HepG2 (cell line): Measurements from ENCODE around the gene PCARE. TPM values are rescaled to one million over a fixed set of nuclear protein-coding genes. Genes with fewer than 3 reads are reported as not detected.

ENCODE experiments used
- ATAC-seq: fragments of 200-7000 bp; cut with Tn5 transposase; 3 replicates; pipeline ENCODE4 v1.9.1; 2020; ENCODE audit warnings: mild to moderate bottlenecking, moderate library complexity
- BruUV-seq: library from RNA; stranded (reverse); fragments of 400-500 nt; replicated peaks from 2 replicates; lab custom pipeline; 2021; lab: Mats Ljungman, UMichigan
- CTCF ChIA-PET: fragments of 300-600 bp; formaldehyde crosslinking; extraction: SDS; loops from one replicate; lab custom pipeline; 2021; ENCODE audit warnings: low total read pairs, inconsistent platforms, low intra/inter-chr PET ratio; lab: Yijun Ruan, JAX
- POLR2A ChIA-PET: fragments of 350-600 bp; sonication (Branson Sonifier 250); formaldehyde crosslinking; loops from one replicate; lab custom pipeline; 2020; ENCODE audit warnings: antibody characterized with exemption, inconsistent platforms; lab: Yijun Ruan, JAX
- DNase-seq: peaks from one replicate; pipeline ENCODE4 v3.0.0-alpha.2; 2015; ENCODE audit warnings: low spot score
- FAIRE-seq: peaks from 3 replicates; lab custom pipeline; 2011; peaks lifted over from hg19 to GRCh38; lab: Jason Lieb, UNC
- H2AFZ ChIP-seq: one replicate; pipeline ENCODE4 v1.6.1; 2011; ENCODE audit warnings: low read length, inconsistent platforms
- H3K27ac ChIP-seq: fragments of 300-600 bp; 3 replicates; pipeline ENCODE4 v1.8.0; 2011; ENCODE audit warnings: mixed run types, mild to moderate bottlenecking, mixed read lengths, low read length, inconsistent platforms; ENCODE audit not compliant: insufficient read depth; ENCODE audit errors: extremely low read length
- H3K27me3 ChIP-seq, 2 experiments: fragments of 200-600 bp in 1 of 2; 2 replicates in 1 of 2; 3 replicates in 1 of 2; pipeline versions ENCODE4 v1.6.0 to v1.8.0; 2011; ENCODE audit warnings: low read length in 2 of 2, mild to moderate bottlenecking in 2 of 2, moderate library complexity in 2 of 2, inconsistent platforms in 1 of 2; ENCODE audit not compliant: insufficient read depth in 2 of 2, control insufficient read depth in 1 of 2
- H3K36me3 ChIP-seq, 2 experiments: fragments of 200-600 bp in 1 of 2; replicated peaks in 1 of 2; 2 replicates in 1 of 2; 3 replicates in 1 of 2; pipeline versions ENCODE4 v1.5.1 to v1.8.0; 2011; ENCODE audit warnings: low read length in 2 of 2, inconsistent platforms in 1 of 2; ENCODE audit not compliant: insufficient read depth in 2 of 2, control insufficient read depth in 1 of 2
- H3K4me1 ChIP-seq: 2 replicates; pipeline ENCODE4 v1.5.1; 2012; ENCODE audit warnings: low read length, inconsistent platforms; ENCODE audit not compliant: insufficient read depth
- H3K4me2 ChIP-seq: 2 replicates; pipeline ENCODE4 v1.6.0; 2011; ENCODE audit warnings: low read depth, low read length, inconsistent platforms
- H3K4me3 ChIP-seq, 3 experiments: fragments of 200-600 bp in 1 of 3; sonication (generic), shearing (Covaris generic) in 1 of 3; replicated peaks in 1 of 3; 2 replicates each; pipeline ENCODE4 v1.5.1; 2011 to 2016; ENCODE audit warnings: low read length in 3 of 3, inconsistent platforms in 2 of 3, low read depth in 2 of 3, mild to moderate bottlenecking in 2 of 3, control low read depth in 1 of 3, mixed read lengths in 1 of 3; ENCODE audit not compliant: insufficient read depth in 1 of 3
- H3K79me2 ChIP-seq: one replicate; pipeline ENCODE4 v1.6.1; 2011; ENCODE audit warnings: low read length, inconsistent platforms; ENCODE audit not compliant: insufficient read depth
- H3K9ac ChIP-seq: 2 replicates; pipeline ENCODE4 v1.6.0; 2011; ENCODE audit warnings: mild to moderate bottlenecking, low read depth, low read length, inconsistent platforms; ENCODE audit not compliant: insufficient read depth
- H3K9me3 ChIP-seq: 2 replicates; pipeline ENCODE4 v1.5.1; 2012; ENCODE audit warnings: mild to moderate bottlenecking, low read length
- H4K20me1 ChIP-seq: 2 replicates; pipeline ENCODE4 v1.6.0; 2011; ENCODE audit warnings: inconsistent platforms, mild to moderate bottlenecking, low read length, moderate library complexity; ENCODE audit not compliant: insufficient read depth
- CCDC6 ChIP-seq: sonication (generic); formaldehyde crosslinking; IDR thresholded peaks from 2 replicates; pipeline ENCODE4 v1.8.1; 2022; ENCODE audit warnings: mild to moderate bottlenecking, missing genetic modification reagents, moderate library complexity
- DMTF1 ChIP-seq: sonication (generic); formaldehyde crosslinking; IDR thresholded peaks from 2 replicates; pipeline ENCODE4 v1.4.0; 2020; ENCODE audit warnings: mild to moderate bottlenecking, missing genetic modification reagents
- FOSL1 ChIP-seq: sonication (generic); formaldehyde crosslinking; IDR thresholded peaks from 2 replicates; pipeline ENCODE4 v1.9.0; 2021; ENCODE audit warnings: missing genetic modification reagents, borderline replicate concordance
- HES4 ChIP-seq: sonication (generic); formaldehyde crosslinking; IDR thresholded peaks from 2 replicates; pipeline ENCODE4 v1.9.0; 2021; ENCODE audit warnings: mild to moderate bottlenecking, missing genetic modification reagents, borderline replicate concordance
- HOXA3 ChIP-seq: sonication (generic); formaldehyde crosslinking; IDR thresholded peaks from 2 replicates; pipeline ENCODE4 v1.5.0; 2020; ENCODE audit warnings: missing genetic modification reagents
- NFIB ChIP-seq: sonication (generic); formaldehyde crosslinking; IDR thresholded peaks from 2 replicates; pipeline ENCODE4 v1.9.0; 2021; ENCODE audit warnings: missing genetic modification reagents, mild to moderate bottlenecking, borderline replicate concordance
- NRL ChIP-seq: sonication (generic); formaldehyde crosslinking; IDR thresholded peaks from 2 replicates; pipeline ENCODE4 v1.5.0; 2020; ENCODE audit warnings: missing genetic modification reagents, mild to moderate bottlenecking, moderate library complexity, borderline replicate concordance
- SRSF1 ChIP-seq: fragments of 200-400 bp; formaldehyde crosslinking; optimal IDR thresholded peaks from 2 replicates; pipeline ENCODE3; 2017; ENCODE audit warnings: mild to moderate bottlenecking, low read depth, low read length, moderate library complexity
- TFDP1 ChIP-seq: IDR thresholded peaks from 2 replicates; pipeline ENCODE4 v1.6.1; 2016; ENCODE audit warnings: missing compliant biosample characterization, missing genetic modification reagents, borderline replicate concordance
- TRAFD1 ChIP-seq: sonication (generic); formaldehyde crosslinking; IDR thresholded peaks from 2 replicates; pipeline ENCODE4 v1.5.1; 2020; ENCODE audit warnings: missing genetic modification reagents, mild to moderate bottlenecking, borderline replicate concordance
- ZBTB10 ChIP-seq: sonication (generic); formaldehyde crosslinking; IDR thresholded peaks from 2 replicates; pipeline ENCODE4 v1.4.0; 2020; ENCODE audit warnings: missing genetic modification reagents, borderline replicate concordance
- ZNF12 ChIP-seq: sonication (generic); formaldehyde crosslinking; IDR thresholded peaks from 2 replicates; pipeline ENCODE4 v1.5.0; 2020; ENCODE audit warnings: missing genetic modification reagents
- ZNF766 ChIP-seq: sonication (generic); formaldehyde crosslinking; IDR thresholded peaks from 2 replicates; pipeline ENCODE4 v1.5.0; 2020; ENCODE audit warnings: missing genetic modification reagents, borderline replicate concordance
- ZNF773 ChIP-seq: sonication (generic); formaldehyde crosslinking; IDR thresholded peaks from 2 replicates; pipeline ENCODE4 v1.4.0; 2020; ENCODE audit warnings: missing genetic modification reagents, borderline replicate concordance
- ZNF776 ChIP-seq: sonication (generic); formaldehyde crosslinking; IDR thresholded peaks from 2 replicates; pipeline ENCODE4 v1.4.0; 2020; ENCODE audit warnings: mild to moderate bottlenecking, missing genetic modification reagents
- ZNF792 ChIP-seq: IDR thresholded peaks from 2 replicates; pipeline ENCODE4 v1.6.1; 2016
- WGBS: methylation state at CpG from one replicate; pipeline ENCODE4 v1.1.6; 2017; ENCODE audit warnings: low lambda C conversion rate; 5-methylcytosine and 5-hydroxymethylcytosine counted together
- in situ Hi-C: cut with HindIII; loops from 2 replicates; pipeline ENCODE4 v1.10.0; 2017; ENCODE audit warnings: low pct_unique_long_range_greater_than_20kb; ENCODE audit not compliant: extremely low pct_ligation_motif_present
- intact Hi-C: fragments of 100-400 bp; cut with micrococcal nuclease; formaldehyde crosslinking; loops from one replicate; pipeline ENCODE4 v1.10.0; 2022; ENCODE audit not compliant: unreplicated experiment
- polyA plus RNA-seq, 8 experiments: library from polyadenylated mRNA; depleted of rRNA in 3 of 8; stranded (reverse) in 7 of 8; unstranded in 1 of 8; fragments of >200 nt; fragmentation: Illumina TruSeq in 4 of 8; extraction: Trizol in 4 of 8; gene quantifications; 2 replicates each; pipeline versions ENCODE4 v1.2.1 to v1.2.3, GENCODE V29; 2011 to 2016; ENCODE audit warnings: low read depth in 4 of 8, missing spikeins in 1 of 8, mixed read lengths in 1 of 8; ENCODE audit not compliant: insufficient read depth in 1 of 8
- total RNA-seq, 5 experiments: library from RNA; depleted of rRNA; stranded (reverse); fragments of >200 nt; fragmentation: Illumina TruSeq; extraction: Trizol; gene quantifications; 2 replicates each; pipeline ENCODE4 v1.2.3, GENCODE V29; 2016; ENCODE audit warnings: low read depth in 1 of 5

The PCARE gene
- total and polyA plus RNA-seq, 2 of the 13 experiments (the other 11 are each of a cell fraction or from before 2014, with no cell fraction given), result not detected

GRCh38 chr2:29060441-29060840, 13.9 kb downstream of the PCARE start:
- no peak for DNase-seq
- Histone ChIP-seq H3K4me3 (no peak overlapping the region), H3K4me1 (no peaks in the 10 kb centered on the region), H3K9ac (no peak overlapping the region), H3K79me2 (no peaks in the 10 kb centered on the region), H2AFZ (no peak overlapping the region), H3K27me3 (peaks cover 2 to 63% of the 10 kb centered on the region in 2 experiments; a peak in 3 of 5 replicates), H3K36me3 (no peaks in the 10 kb centered on the region), H3K27ac (no peak overlapping the region), H4K20me1 (no peaks in the 10 kb centered on the region), H3K4me2 (no peak overlapping the region), H3K9me3 (no peaks in the 10 kb centered on the region)
- CTCF ChIA-PET, result no interaction called here
- no peak for TF ChIP-seq NRL (CRISPR knock-in tag)
- TF ChIP-seq ZNF766 (CRISPR knock-in tag), result no peak
- TF ChIP-seq ZNF12, result no peak
- TF ChIP-seq ZNF776, result no peak
- TF ChIP-seq ZNF792 (CRISPR knock-in tag), result no peak
- no peak for TF ChIP-seq TRAFD1 (CRISPR knock-in tag)
- TF ChIP-seq DMTF1 (CRISPR knock-in tag), result no peak
- TF ChIP-seq NFIB (CRISPR knock-in tag), result no peak
- no peak for TF ChIP-seq SRSF1
- TF ChIP-seq CCDC6 (CRISPR knock-in tag), result no peak
- no peak for TF ChIP-seq TFDP1 (CRISPR knock-in tag)
- no peak for TF ChIP-seq ZBTB10 (CRISPR knock-in tag)
- TF ChIP-seq FOSL1 (CRISPR knock-in tag), result no peak
- no peak for TF ChIP-seq ZNF773 (CRISPR knock-in tag)
- TF ChIP-seq HOXA3 (CRISPR knock-in tag), result no peak
- TF ChIP-seq HES4 (CRISPR knock-in tag), result no peak
- 28% methylated on average over 9 of the region's 9 CpGs for WGBS
- FAIRE-seq, result no peak
- POLR2A ChIA-PET, result no interaction called here
- in situ Hi-C loops, result no loop called here
- ATAC-seq, result no peak
- BruUV-seq, result no TSS peak
- intact Hi-C loops, result no loop called here
